GM12878 (cell line): ENCODE data around the gene TBC1D12. TPM values are rescaled to one million over a fixed set of nuclear protein-coding genes. Genes with fewer than 3 reads are reported as not detected.
A peak's percentile ranks its signal among the peaks of the same experiment; 100 is the strongest.

Experiments used
- ATAC-seq: fragments of 200-7000 bp; cut with Tn5 transposase; 3 replicates; pipeline ENCODE4 v1.9.1; 2020; ENCODE audit warnings: mild to moderate bottlenecking, moderate library complexity
- BruUV-seq: library from RNA; stranded (reverse); fragments of 400-500 nt; replicated peaks from 2 replicates; lab custom pipeline; 2021; lab: Mats Ljungman, UMichigan
- CTCF ChIA-PET: fragments of 300-600 bp; sonication (Branson Sonifier 250); formaldehyde crosslinking; extraction: SDS; loops from one replicate; lab custom pipeline; 2021; ENCODE audit warnings: inconsistent platforms; lab: Yijun Ruan, JAX
- POLR2A ChIA-PET: fragments of 350-600 bp; formaldehyde crosslinking; extraction: SDS; loops from one replicate; lab custom pipeline; 2021; ENCODE audit warnings: inconsistent platforms; lab: Charles Lee
- RAD21 ChIA-PET: fragments of 300-600 bp; sonication (Branson Sonifier 250); formaldehyde crosslinking; loops from one replicate; lab custom pipeline; 2023; ENCODE audit warnings: antibody characterized with exemption; ENCODE audit not compliant: unreplicated experiment; lab: Charles Lee
- SMC1A ChIA-PET: fragments of 300-600 bp; sonication (Branson Sonifier 250); formaldehyde crosslinking; loops from one replicate; lab custom pipeline; 2023; ENCODE audit not compliant: unreplicated experiment, uncharacterized antibody; lab: Charles Lee
- DNase-seq: peaks from one replicate; pipeline ENCODE4 v3.0.0-alpha.2; 2011; ENCODE audit warnings: low read depth, low spot score
- FAIRE-seq: peaks from 3 replicates; lab custom pipeline; 2011; peaks lifted over from hg19 to GRCh38; lab: Jason Lieb, UNC
- H2AFZ ChIP-seq: 2 replicates; pipeline ENCODE4 v1.6.0; 2011; ENCODE audit warnings: low read depth, low read length, control low read depth; ENCODE audit not compliant: control insufficient read depth
- H3K27ac ChIP-seq: 2 replicates; pipeline ENCODE4 v1.5.1; 2011; ENCODE audit warnings: control low read depth; ENCODE audit not compliant: control insufficient read depth, insufficient read depth
- H3K27me3 ChIP-seq, 2 experiments: replicated peaks in 1 of 2; 2 replicates each; pipeline versions ENCODE4 v1.6.0 to v1.6.1; 2011; ENCODE audit warnings: low read length in 1 of 2; ENCODE audit not compliant: control insufficient read depth in 2 of 2, insufficient read depth in 2 of 2
- H3K36me3 ChIP-seq, 2 experiments: 2 replicates each; pipeline ENCODE4 v1.5.1; 2011; ENCODE audit warnings: low read length in 1 of 2; ENCODE audit not compliant: control insufficient read depth in 2 of 2, insufficient read depth in 2 of 2
- H3K4me1 ChIP-seq: 2 replicates; pipeline ENCODE4 v1.6.1; 2011; ENCODE audit warnings: mild to moderate bottlenecking, low read length, moderate library complexity, mixed read lengths; ENCODE audit not compliant: control insufficient read depth, insufficient read depth
- H3K4me2 ChIP-seq: 2 replicates; pipeline ENCODE4 v1.6.0; 2011; ENCODE audit warnings: control low read depth; ENCODE audit not compliant: control insufficient read depth, insufficient read depth
- H3K4me3 ChIP-seq: fragments of 200-600 bp; sonication (generic); 2 replicates; pipeline ENCODE4 v1.5.1; 2016
- H3K79me2 ChIP-seq: 2 replicates; pipeline ENCODE4 v1.6.0; 2011; ENCODE audit warnings: low read length; ENCODE audit not compliant: control insufficient read depth, insufficient read depth
- H3K9ac ChIP-seq: 2 replicates; pipeline ENCODE4 v1.8.0; 2011; ENCODE audit warnings: low read length, control low read depth, mixed read lengths; ENCODE audit not compliant: control insufficient read depth, insufficient read depth
- H3K9me3 ChIP-seq: replicated peaks from 3 replicates; pipeline ENCODE4 v1.5.1; 2011; ENCODE audit warnings: mild to moderate bottlenecking, low read length; ENCODE audit not compliant: control insufficient read depth, insufficient read depth
- H4K20me1 ChIP-seq: 2 replicates; pipeline ENCODE4 v1.6.0; 2011; ENCODE audit not compliant: control insufficient read depth, insufficient read depth
- BCLAF1 ChIP-seq: fragments of 450-650 bp; IDR thresholded peaks from 2 replicates; pipeline ENCODE4 v1.6.1; 2017; ENCODE audit warnings: antibody characterized with exemption, mild to moderate bottlenecking, moderate library complexity
- CHD2 ChIP-seq: IDR thresholded peaks from 2 replicates; pipeline ENCODE4 v1.6.1; 2011; ENCODE audit warnings: low read depth, low read length, improper control_type of control experiment, borderline replicate concordance
- CTCF ChIP-seq, 3 experiments: IDR thresholded peaks in 2 of 3; conservative IDR thresholded peaks in 1 of 3; 2 replicates each; pipeline ENCODE4 v1.5.1; 2011; ENCODE audit warnings: low read depth in 3 of 3, low read length in 3 of 3, mild to moderate bottlenecking in 3 of 3, control low read depth in 2 of 3, moderate library complexity in 2 of 3, inconsistent platforms in 1 of 3, mixed read lengths in 1 of 3; ENCODE audit not compliant: control insufficient read depth in 2 of 3, insufficient read depth in 1 of 3; ENCODE audit errors: extremely low read depth in 1 of 3
- IRF4 ChIP-seq: IDR thresholded peaks from 2 replicates; pipeline ENCODE4 v1.6.1; 2011; ENCODE audit warnings: low read depth, low read length
- NBN ChIP-seq: fragments of 450-650 bp; IDR thresholded peaks from 2 replicates; pipeline ENCODE4 v1.6.1; 2016
- RAD51 ChIP-seq: fragments of 450-650 bp; IDR thresholded peaks from 2 replicates; pipeline ENCODE4 v1.6.1; 2016; ENCODE audit warnings: moderate library complexity, mild to moderate bottlenecking, inconsistent platforms
- USF1 ChIP-seq: IDR thresholded peaks from 2 replicates; pipeline ENCODE4 v1.6.1; 2011; ENCODE audit warnings: borderline replicate concordance, low read depth, mild to moderate bottlenecking, moderate library complexity, mixed read lengths, low read length; ENCODE audit not compliant: insufficient read depth; ENCODE audit errors: extremely low read length
- ZBTB40 ChIP-seq: fragments of 450-650 bp; IDR thresholded peaks from 2 replicates; pipeline ENCODE4 v1.6.1; 2016; ENCODE audit warnings: mild to moderate bottlenecking, moderate library complexity, borderline replicate concordance
- WGBS: methylation state at CpG from one replicate; pipeline ENCODE4 v1.1.6; 2016; ENCODE audit warnings: low lambda C conversion rate; ENCODE audit not compliant: insufficient replicate concordance, insufficient coverage; ENCODE audit errors: missing lambda C conversion rate; 5-methylcytosine and 5-hydroxymethylcytosine counted together
- in situ Hi-C: fragments of 300-500 bp; cut with MboI; formaldehyde crosslinking; loops from 9 replicates; pipeline ENCODE4 v1.14.3; 2018; ENCODE audit warnings: mixed read lengths
- intact Hi-C: fragments of 100-400 bp; cut with micrococcal nuclease; formaldehyde crosslinking; loops from one replicate; pipeline ENCODE4 v1.14.2; 2022; ENCODE audit not compliant: unreplicated experiment
- polyA plus RNA-seq, 11 experiments: library from polyadenylated mRNA; depleted of rRNA in 4 of 11; unstranded in 6 of 11; stranded (reverse) in 5 of 11; fragments of >200 nt; fragmentation: Nextera tagmentation in 4 of 11; fragmentation: Illumina TruSeq in 1 of 11; extraction: Ambion mirVana in 4 of 11; extraction: Trizol in 1 of 11; gene quantifications; 1 replicate in 1 of 11; 2 replicates in 10 of 11; pipeline versions ENCODE4 v1.2.1 to v1.2.3, GENCODE V29; 2011 to 2016; ENCODE audit warnings: inconsistent platforms in 2 of 11, missing spikeins in 2 of 11, low read depth in 1 of 11
- total RNA-seq, 4 experiments: library from RNA; depleted of rRNA in 3 of 4; stranded (reverse); fragments of >200 nt in 3 of 4; fragmentation: Illumina TruSeq in 1 of 4; extraction: Trizol in 1 of 4; gene quantifications; 2 replicates each; pipeline versions ENCODE4 v1.2.1 to v1.2.3, GENCODE V29; 2013 to 2021

TBC1D12 gene
- total and polyA plus RNA-seq, 10 of the 15 experiments (the other 5 are each of a cell fraction or from before 2014, with no cell fraction given) = 2.6 to 7.5 (median 3.8) TPM

- TF ChIP-seq USF1 = no peak
- TF ChIP-seq CHD2 = no peak
- no peak for TF ChIP-seq IRF4
- no peak for TF ChIP-seq BCLAF1
- no peak for TF ChIP-seq RAD51
These were observed 5.3 kb downstream of the TBC1D12 start (continued) for GRCh38 chr10:94407668-94408067.

GRCh38 chr10:94409021-94409657 lies 6.8 kb downstream of the TBC1D12 start:
- Histone ChIP-seq H3K79me2 (peaks cover 19% of the 10 kb centered on the region), H3K4me3 (no peak overlapping the region), H3K9me3 (no peaks in the 10 kb centered on the region), H3K9ac (no peak overlapping the region), H3K36me3 (no peaks in the 10 kb centered on the region), H3K27ac (no peak overlapping the region), H3K27me3 (no peaks in the 10 kb centered on the region), H4K20me1 (no peaks in the 10 kb centered on the region), H3K4me2 (0 out of 2 replicates have a peak overlapping the region, but pooled peaks have one; percentile 26), H2AFZ (no peak overlapping the region), H3K4me1 (no peaks in the 10 kb centered on the region)
- in situ Hi-C loops = no loop called here
- RAD21 ChIA-PET = interaction anchor here (3.2 kb wide), 1 partner anchor 35 kb away, joined by 14 read pairs; no protein-coding TSS in a partner anchor
- SMC1A ChIA-PET = interaction anchor here (1.3 to 3.6 kb wide), 4 partner anchors 10 to 54 kb away, joined by 3 to 17 read pairs (median 8); partner anchors contain the start of gene NOC3L
- CTCF ChIA-PET = interaction anchor here (0.8 to 3.7 kb wide), 5 partner anchors 8 to 89 kb away, joined by 3 to 15 read pairs (median 5); no protein-coding TSS in a partner anchor
- DNase-seq (no peak), ATAC-seq (no peak), FAIRE-seq (no peak)
- intact Hi-C loops = no loop called here
- no TSS peak for BruUV-seq
- TF ChIP-seq ZBTB40 (no peak), USF1 (no peak), CTCF (IDR thresholded peaks at IDR 0.05 in 2 of 3, conservative IDR thresholded peaks at IDR 0.05 in 1 of 3; ENCODE audit: control insufficient read depth in 2 of 3, extremely low read depth in 1 of 3, insufficient read depth in 1 of 3, low read depth in 3 of 3, low read length in 3 of 3) (no peak), NBN (no peak)
- POLR2A ChIA-PET = interaction anchor here (0.7 kb wide), 2 partner anchors 47 to 709 kb away, joined by 3 to 4 read pairs; no protein-coding TSS in a partner anchor
- WGBS = 88% methylated on average over 5 of the region's 7 CpGs
